Measurements from ENCODE around the gene PDIA2.
A peak's percentile ranks its signal among the peaks of the same experiment; 100 is the strongest.

Gene PDIA2

GRCh38 chr16:283033-283805, at the start of gene PDIA2:
TSS of gene PDIA2 (plus strand) at chr16:283164. CDS start at chr16:283170, 6 bp downstream.
- Histone ChIP-seq H3K27me3 (ENCODE audit: insufficient read depth, insufficient read length) (peaks cover 33% of the 10 kb centered on the region), H3K36me3 (ENCODE audit: insufficient read depth, insufficient read length, low read length) (peaks cover 28% of the 10 kb centered on the region), H3K9me3 (ENCODE audit: insufficient read depth, low read length) (no peaks in the 10 kb centered on the region), H3K4me3 (ENCODE audit: insufficient read length, low read depth) (no peak within 1 kb of the TSS), H3K9ac (ENCODE audit: insufficient read length, low read depth) (no peak within 1 kb of the TSS), H3K4me1 (ENCODE audit: insufficient read depth, insufficient read length) (peaks cover 2% of the 10 kb centered on the region)
- TF ChIP-seq SUZ12 (IDR thresholded peaks at IDR 0.05; ENCODE audit: extremely low read depth, insufficient read depth, insufficient read length) (no peak), YY1 (IDR thresholded peaks at IDR 0.05; ENCODE audit: insufficient read depth, insufficient read length) (no peak), ZNF274 (IDR thresholded peaks at IDR 0.05; ENCODE audit: low read depth, low read length) (no peak)
- DNase-seq (ENCODE audit: low read depth, low spot score), result no peak

- peaks cover 7% of the 10 kb centered on the region for H3K4me1 ChIP-seq (ENCODE audit: insufficient read depth, insufficient read length)
- peaks cover 11% of the 10 kb centered on the region for H3K36me3 ChIP-seq (ENCODE audit: insufficient read depth, insufficient read length, low read length)
- no peaks in the 10 kb centered on the region for H3K27me3 ChIP-seq (ENCODE audit: insufficient read depth, insufficient read length)
- DNase-seq (ENCODE audit: low read depth, low spot score), result peak; percentile 95
- TF ChIP-seq SUZ12 (IDR thresholded peaks at IDR 0.05; ENCODE audit: extremely low read depth, insufficient read depth, insufficient read length) (no peak), YY1 (IDR thresholded peaks at IDR 0.05; ENCODE audit: insufficient read depth, insufficient read length) (no peak), ZNF274 (IDR thresholded peaks at IDR 0.05; ENCODE audit: low read depth, low read length) (no peak)
- H3K9me3 ChIP-seq (ENCODE audit: insufficient read depth, low read length), result no peaks in the 10 kb centered on the region
- peak within 1 kb of the TSS; percentile 85 for H3K4me3 ChIP-seq (ENCODE audit: insufficient read length, low read depth)
- H3K9ac ChIP-seq (ENCODE audit: insufficient read length, low read depth), result peak within 1 kb of the TSS; percentile 96
Observed at GRCh38 chr16:234468-235305, 48.3 kb upstream of the PDIA2 start, which contains the start of gene FAM234A. TSS of gene FAM234A (plus strand) at chr16:234821. CDS start at chr16:254414, 19,593 bp downstream.

GRCh38 chr16:239948-240277, 43.1 kb upstream of the PDIA2 start:
- peaks cover 11% of the 10 kb centered on the region for H3K36me3 ChIP-seq (ENCODE audit: insufficient read depth, insufficient read length, low read length)
- no peaks in the 10 kb centered on the region for H3K9me3 ChIP-seq (ENCODE audit: insufficient read depth, low read length)
- no peak overlapping the region for H3K4me3 ChIP-seq (ENCODE audit: insufficient read length, low read depth)
- no peaks in the 10 kb centered on the region for H3K27me3 ChIP-seq (ENCODE audit: insufficient read depth, insufficient read length)
- no peak for DNase-seq (ENCODE audit: low read depth, low spot score)
- TF ChIP-seq SUZ12 (IDR thresholded peaks at IDR 0.05; ENCODE audit: extremely low read depth, insufficient read depth, insufficient read length), result no peak
- no peak for TF ChIP-seq ZNF274 (IDR thresholded peaks at IDR 0.05; ENCODE audit: low read depth, low read length)
- no peak for TF ChIP-seq YY1 (IDR thresholded peaks at IDR 0.05; ENCODE audit: insufficient read depth, insufficient read length)
- no peak overlapping the region for H3K9ac ChIP-seq (ENCODE audit: insufficient read length, low read depth)
- H3K4me1 ChIP-seq (ENCODE audit: insufficient read depth, insufficient read length), result peaks cover 12% of the 10 kb centered on the region

GRCh38 chr16:240559-240958, 42.4 kb upstream of the PDIA2 start:
- Histone ChIP-seq H3K27me3 (ENCODE audit: insufficient read depth, insufficient read length) (no peaks in the 10 kb centered on the region), H3K9me3 (ENCODE audit: insufficient read depth, low read length) (no peaks in the 10 kb centered on the region), H3K4me3 (ENCODE audit: insufficient read length, low read depth) (no peak overlapping the region), H3K9ac (ENCODE audit: insufficient read length, low read depth) (no peak overlapping the region), H3K36me3 (ENCODE audit: insufficient read depth, insufficient read length, low read length) (peaks cover 11% of the 10 kb centered on the region), H3K4me1 (ENCODE audit: insufficient read depth, insufficient read length) (peaks cover 16% of the 10 kb centered on the region)
- no peak for DNase-seq (ENCODE audit: low read depth, low spot score)
- TF ChIP-seq YY1 (IDR thresholded peaks at IDR 0.05; ENCODE audit: insufficient read depth, insufficient read length) (no peak), SUZ12 (IDR thresholded peaks at IDR 0.05; ENCODE audit: extremely low read depth, insufficient read depth, insufficient read length) (no peak), ZNF274 (IDR thresholded peaks at IDR 0.05; ENCODE audit: low read depth, low read length) (no peak)

- Histone ChIP-seq H3K4me1 (ENCODE audit: insufficient read depth, insufficient read length) (peaks cover 16% of the 10 kb centered on the region), H3K9ac (ENCODE audit: insufficient read length, low read depth) (no peak overlapping the region), H3K4me3 (ENCODE audit: insufficient read length, low read depth) (no peak overlapping the region), H3K27me3 (ENCODE audit: insufficient read depth, insufficient read length) (no peaks in the 10 kb centered on the region), H3K9me3 (ENCODE audit: insufficient read depth, low read length) (no peaks in the 10 kb centered on the region), H3K36me3 (ENCODE audit: insufficient read depth, insufficient read length, low read length) (peaks cover 7% of the 10 kb centered on the region)
- TF ChIP-seq SUZ12 (IDR thresholded peaks at IDR 0.05; ENCODE audit: extremely low read depth, insufficient read depth, insufficient read length), result no peak
- no peak for TF ChIP-seq YY1 (IDR thresholded peaks at IDR 0.05; ENCODE audit: insufficient read depth, insufficient read length)
- TF ChIP-seq ZNF274 (IDR thresholded peaks at IDR 0.05; ENCODE audit: low read depth, low read length), result no peak
- DNase-seq (ENCODE audit: low read depth, low spot score), result no peak
Observed at GRCh38 chr16:242281-242680, 40.7 kb upstream of the PDIA2 start.

GRCh38 chr16:243348-243747, 39.6 kb upstream of the PDIA2 start:
- H3K9ac ChIP-seq (ENCODE audit: insufficient read length, low read depth), result no peak overlapping the region
- H3K4me3 ChIP-seq (ENCODE audit: insufficient read length, low read depth), result no peak overlapping the region
- no peaks in the 10 kb centered on the region for H3K9me3 ChIP-seq (ENCODE audit: insufficient read depth, low read length)
- H3K4me1 ChIP-seq (ENCODE audit: insufficient read depth, insufficient read length), result peaks cover 14% of the 10 kb centered on the region
- no peaks in the 10 kb centered on the region for H3K27me3 ChIP-seq (ENCODE audit: insufficient read depth, insufficient read length)
- DNase-seq (ENCODE audit: low read depth, low spot score), result no peak
- no peaks in the 10 kb centered on the region for H3K36me3 ChIP-seq (ENCODE audit: insufficient read depth, insufficient read length, low read length)
- TF ChIP-seq ZNF274 (IDR thresholded peaks at IDR 0.05; ENCODE audit: low read depth, low read length) (no peak), YY1 (IDR thresholded peaks at IDR 0.05; ENCODE audit: insufficient read depth, insufficient read length) (no peak), SUZ12 (IDR thresholded peaks at IDR 0.05; ENCODE audit: extremely low read depth, insufficient read depth, insufficient read length) (no peak)

- peaks cover 11% of the 10 kb centered on the region for H3K4me1 ChIP-seq (ENCODE audit: insufficient read depth, insufficient read length)
- no peaks in the 10 kb centered on the region for H3K27me3 ChIP-seq (ENCODE audit: insufficient read depth, insufficient read length)
- no peak overlapping the region for H3K4me3 ChIP-seq (ENCODE audit: insufficient read length, low read depth)
- no peak for DNase-seq (ENCODE audit: low read depth, low spot score)
- peaks cover 5% of the 10 kb centered on the region for H3K36me3 ChIP-seq (ENCODE audit: insufficient read depth, insufficient read length, low read length)
- H3K9ac ChIP-seq (ENCODE audit: insufficient read length, low read depth), result no peak overlapping the region
- no peaks in the 10 kb centered on the region for H3K9me3 ChIP-seq (ENCODE audit: insufficient read depth, low read length)
- TF ChIP-seq SUZ12 (IDR thresholded peaks at IDR 0.05; ENCODE audit: extremely low read depth, insufficient read depth, insufficient read length), result no peak
- no peak for TF ChIP-seq YY1 (IDR thresholded peaks at IDR 0.05; ENCODE audit: insufficient read depth, insufficient read length)
- no peak for TF ChIP-seq ZNF274 (IDR thresholded peaks at IDR 0.05; ENCODE audit: low read depth, low read length)
Observed at GRCh38 chr16:245105-245504, 37.9 kb upstream of the PDIA2 start.

Data from NT2/D1 (cell line).